DMS114 treated with DMSO at 0.1 percent for 48 hours (cell line): Measurements from ENCODE around the gene TTC17.

Source experiments
- DNase-seq: peaks from one replicate; lab custom pipeline; 2025; ENCODE audit not compliant: unreplicated experiment; lab: John Stamatoyannopoulos, UW

Gene TTC17

DNA sequence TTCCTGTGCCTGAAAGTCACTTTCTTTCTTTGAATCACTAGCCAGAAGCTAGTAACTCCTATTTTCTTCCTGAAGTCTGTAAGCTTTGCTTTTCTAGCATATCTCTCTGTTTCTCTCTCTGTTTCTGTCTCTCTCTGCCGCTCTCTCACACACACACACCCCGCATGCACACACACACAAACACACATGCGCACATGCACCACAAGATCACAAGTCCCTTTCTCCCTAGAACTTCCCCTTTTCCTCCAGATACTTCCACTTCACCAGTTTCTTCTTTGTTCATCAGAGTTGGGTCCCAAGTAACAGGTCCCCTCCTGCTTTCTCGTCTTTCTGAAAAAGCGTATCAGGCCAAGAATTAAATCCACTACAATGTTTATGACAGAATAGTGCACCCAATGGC lies 173.3 kb downstream of the TTC17 start:
- DNase-seq: no peak

DNA sequence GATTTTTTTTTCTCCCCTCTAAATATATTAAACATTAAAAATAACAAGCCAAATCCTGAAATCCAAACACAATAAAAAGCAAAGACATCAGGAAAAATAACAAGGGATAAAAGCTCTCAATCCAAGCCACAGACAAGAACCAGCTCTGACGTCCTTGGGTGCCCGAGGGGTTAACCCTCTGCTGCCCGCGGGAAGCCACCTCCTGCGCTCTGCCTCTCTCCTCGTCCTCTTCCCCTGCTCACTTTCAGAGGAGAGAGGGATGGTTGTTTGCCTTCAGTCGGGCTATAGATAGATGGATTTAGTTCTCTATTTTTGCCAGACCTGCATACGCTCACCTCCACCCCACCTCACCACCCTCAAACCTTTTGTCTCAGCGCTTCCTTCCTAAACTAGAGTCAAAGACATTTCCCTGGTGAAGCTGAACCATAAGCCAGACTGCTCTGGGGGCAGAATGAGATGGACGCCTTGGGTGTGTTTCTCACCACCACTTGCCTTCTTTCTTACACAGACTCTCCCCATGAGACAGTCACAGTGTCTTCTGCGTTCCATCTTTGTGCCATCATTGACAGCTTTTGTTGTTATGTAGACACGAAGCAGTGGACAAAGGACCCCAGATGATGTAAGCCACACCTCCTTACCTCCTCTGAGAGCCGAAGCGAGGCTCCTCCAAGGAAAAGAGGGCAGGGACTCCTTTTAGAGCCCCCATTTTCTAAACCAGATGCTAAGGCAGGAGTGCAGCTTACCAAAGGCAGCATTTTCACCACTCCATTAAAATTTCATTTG lies 179.3 kb downstream of the TTC17 start:
- DNase-seq: no peak

DNA sequence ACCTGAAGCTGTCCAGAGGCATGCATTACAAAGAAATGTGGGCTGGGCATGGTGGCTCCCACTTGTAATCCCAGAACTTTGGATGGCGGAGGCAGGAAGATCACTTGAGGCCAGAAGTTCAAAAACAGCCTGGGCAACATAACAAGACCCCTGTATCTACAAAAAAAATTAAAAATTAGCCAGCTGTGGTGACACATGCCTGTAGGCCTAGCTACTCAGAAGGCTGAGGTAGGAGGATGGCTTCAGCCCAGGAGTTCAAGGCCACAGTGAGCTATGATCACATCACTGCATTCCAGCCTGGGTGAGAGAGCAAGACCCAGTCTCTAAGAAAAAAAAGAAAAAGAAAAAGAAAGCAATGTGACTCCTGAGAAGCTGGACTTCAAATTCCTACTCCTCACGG lies 183.3 kb downstream of the TTC17 start:
- no peak for DNase-seq

DNA sequence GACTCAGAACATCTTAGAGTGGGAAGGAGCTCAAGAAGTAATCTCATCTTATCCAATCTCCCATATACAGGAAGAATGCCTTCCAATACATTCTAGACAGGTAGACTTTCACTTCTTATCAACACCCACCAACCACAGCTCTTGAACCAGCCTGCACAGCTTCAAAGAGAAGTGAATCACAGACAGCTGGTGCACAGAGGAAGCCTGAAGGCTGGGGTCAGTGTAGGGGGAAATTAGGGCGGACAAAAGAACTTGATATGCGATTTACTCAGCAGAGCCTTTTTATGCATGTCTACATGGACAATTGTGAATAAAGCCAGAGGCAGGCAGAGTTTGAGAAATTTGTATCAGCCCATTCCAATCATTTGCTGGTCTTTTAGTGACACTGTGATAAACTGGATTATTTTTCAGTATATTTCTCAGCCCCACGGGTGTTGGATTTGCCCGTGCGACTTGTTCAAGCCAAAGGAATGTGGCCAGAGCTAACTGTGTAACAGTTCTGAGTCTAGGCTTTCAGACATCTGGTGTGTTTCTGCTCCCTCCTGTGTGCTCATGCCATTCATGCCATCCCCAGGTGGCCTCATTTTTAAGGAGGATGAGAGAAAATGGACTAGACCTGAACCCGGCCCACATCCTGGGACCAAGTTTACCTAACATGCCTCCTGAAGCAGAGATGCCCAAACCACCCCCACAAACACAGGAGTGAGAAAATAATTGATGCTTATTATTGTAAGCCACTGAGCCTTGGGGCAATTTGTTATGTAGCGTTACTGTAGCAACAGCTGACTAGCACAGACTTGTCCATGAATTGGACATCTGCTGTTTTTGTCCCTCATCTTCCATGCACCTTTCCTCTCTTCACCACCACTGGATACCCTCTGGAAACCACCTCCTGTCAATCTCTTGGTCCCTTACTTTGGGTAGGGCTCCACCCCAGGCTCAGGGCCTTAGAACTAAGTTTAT lies 184.3 kb downstream of the TTC17 start:
- DNase-seq: no peak
